Measurements from ENCODE around the gene WDR73.

WDR73 gene

GRCh38 chr15:84608707-84609284 is 45.3 kb downstream of the WDR73 start:
- Histone ChIP-seq H3K23ac (ENCODE audit: low read length) (no peak overlapping the region), H3K4me3 (ENCODE audit: low read depth, low read length) (no peak overlapping the region), H2AFZ (ENCODE audit: insufficient read depth, low read length, poor library complexity) (no peak overlapping the region), H2BK120ac (ENCODE audit: insufficient read depth, low read length, poor library complexity) (no peak overlapping the region), H3K4ac (ENCODE audit: low read depth, low read length) (no peak overlapping the region), H3K79me1 (ENCODE audit: low read length) (no peaks in the 10 kb centered on the region), H4K8ac (ENCODE audit: low read depth, low read length) (no peak overlapping the region), H4K12ac (ENCODE audit: low read depth, low read length) (no peak overlapping the region), H3K27ac (ENCODE audit: low read depth, low read length) (no peak overlapping the region), H2AK5ac (ENCODE audit: low read length) (no peak overlapping the region), H2BK5ac (ENCODE audit: low read depth, low read length, poor library complexity) (no peak overlapping the region), H2BK12ac (ENCODE audit: low read length) (no peak overlapping the region), H3K4me1 (ENCODE audit: control insufficient read depth in 1 of 2, insufficient read depth in 2 of 2, low read length in 2 of 2) (no peaks in the 10 kb centered on the region), H4K91ac (ENCODE audit: low read depth, low read length) (no peak overlapping the region), H3K79me2 (ENCODE audit: control insufficient read depth, insufficient read depth, low read length, poor library complexity) (no peaks in the 10 kb centered on the region), H3K36me3 (ENCODE audit: control insufficient read depth in 1 of 2, insufficient read depth in 2 of 2, low read length in 2 of 2) (peaks cover 25 to 37% of the 10 kb centered on the region in 2 experiments), H3K14ac (ENCODE audit: low read length) (no peak overlapping the region), H3K9ac (ENCODE audit: low read length) (no peak overlapping the region), H3K27me3 (ENCODE audit: insufficient read depth, low read length) (no peaks in the 10 kb centered on the region), H3K4me2 (ENCODE audit: low read length) (no peak overlapping the region), H3K9me3 (ENCODE audit: insufficient read depth, low read depth, low read length) (no peaks in the 10 kb centered on the region), H3K18ac (ENCODE audit: low read length) (no peak overlapping the region)
- DNase-seq: no peak
- WGBS (ENCODE audit: extremely low coverage, insufficient coverage, insufficient read length): no CpG with 5 or more reads among the region's 1 CpG

- Histone ChIP-seq H3K79me2 (ENCODE audit: control insufficient read depth, insufficient read depth, low read length, poor library complexity) (no peaks in the 10 kb centered on the region), H3K9ac (ENCODE audit: low read length) (no peak overlapping the region), H3K4me1 (ENCODE audit: control insufficient read depth in 1 of 2, insufficient read depth in 2 of 2, low read length in 2 of 2) (no peaks in the 10 kb centered on the region), H3K36me3 (ENCODE audit: control insufficient read depth in 1 of 2, insufficient read depth in 2 of 2, low read length in 2 of 2) (peaks cover 26 to 40% of the 10 kb centered on the region in 2 experiments), H2AFZ (ENCODE audit: insufficient read depth, low read length, poor library complexity) (no peak overlapping the region), H3K27ac (ENCODE audit: low read depth, low read length) (no peak overlapping the region), H3K18ac (ENCODE audit: low read length) (no peak overlapping the region), H3K23ac (ENCODE audit: low read length) (no peak overlapping the region), H4K12ac (ENCODE audit: low read depth, low read length) (no peak overlapping the region), H3K14ac (ENCODE audit: low read length) (no peak overlapping the region), H4K91ac (ENCODE audit: low read depth, low read length) (no peak overlapping the region), H3K4me2 (ENCODE audit: low read length) (no peak overlapping the region), H2BK5ac (ENCODE audit: low read depth, low read length, poor library complexity) (no peak overlapping the region), H3K4me3 (ENCODE audit: low read depth, low read length) (no peak overlapping the region), H2BK12ac (ENCODE audit: low read length) (no peak overlapping the region), H3K4ac (ENCODE audit: low read depth, low read length) (no peak overlapping the region), H2BK120ac (ENCODE audit: insufficient read depth, low read length, poor library complexity) (no peak overlapping the region), H3K9me3 (ENCODE audit: insufficient read depth, low read depth, low read length) (no peaks in the 10 kb centered on the region), H4K8ac (ENCODE audit: low read depth, low read length) (no peak overlapping the region), H3K79me1 (ENCODE audit: low read length) (no peaks in the 10 kb centered on the region), H3K27me3 (ENCODE audit: insufficient read depth, low read length) (no peaks in the 10 kb centered on the region), H2AK5ac (ENCODE audit: low read length) (no peak overlapping the region)
- no peak for DNase-seq
- WGBS (ENCODE audit: extremely low coverage, insufficient coverage, insufficient read length): no CpG with 5 or more reads among the region's 8 CpGs
These were observed 47.4 kb downstream of the WDR73 start for GRCh38 chr15:84606653-84607120.

- no peak overlapping the region for H3K9ac ChIP-seq (ENCODE audit: low read length)
- H3K4me3 ChIP-seq (ENCODE audit: low read depth, low read length): no peak overlapping the region
- H2AK5ac ChIP-seq (ENCODE audit: low read length): no peak overlapping the region
- WGBS (ENCODE audit: extremely low coverage, insufficient coverage, insufficient read length): no CpG with 5 or more reads among the region's 2 CpGs
- H2AFZ ChIP-seq (ENCODE audit: insufficient read depth, low read length, poor library complexity): no peak overlapping the region
- no peak overlapping the region for H3K14ac ChIP-seq (ENCODE audit: low read length)
- H2BK5ac ChIP-seq (ENCODE audit: low read depth, low read length, poor library complexity): no peak overlapping the region
- H2BK120ac ChIP-seq (ENCODE audit: insufficient read depth, low read length, poor library complexity): no peak overlapping the region
- H3K27ac ChIP-seq (ENCODE audit: low read depth, low read length): no peak overlapping the region
- no peaks in the 10 kb centered on the region for H3K27me3 ChIP-seq (ENCODE audit: insufficient read depth, low read length)
- no peak overlapping the region for H4K12ac ChIP-seq (ENCODE audit: low read depth, low read length)
- peaks cover 4% of the 10 kb centered on the region for H3K79me2 ChIP-seq (ENCODE audit: control insufficient read depth, insufficient read depth, low read length, poor library complexity)
- H2BK12ac ChIP-seq (ENCODE audit: low read length): no peak overlapping the region
- peaks cover 0 to under 1% of the 10 kb centered on the region in 2 experiments for H3K4me1 ChIP-seq (ENCODE audit: control insufficient read depth in 1 of 2, insufficient read depth in 2 of 2, low read length in 2 of 2)
- no peak overlapping the region for H3K4me2 ChIP-seq (ENCODE audit: low read length)
- H3K79me1 ChIP-seq (ENCODE audit: low read length): peaks cover 5% of the 10 kb centered on the region
- no peak overlapping the region for H3K23ac ChIP-seq (ENCODE audit: low read length)
- no peak overlapping the region for H4K8ac ChIP-seq (ENCODE audit: low read depth, low read length)
- H3K18ac ChIP-seq (ENCODE audit: low read length): no peak overlapping the region
- H3K36me3 ChIP-seq (ENCODE audit: control insufficient read depth in 1 of 2, insufficient read depth in 2 of 2, low read length in 2 of 2): peaks cover 26 to 40% of the 10 kb centered on the region in 2 experiments
- no peak for DNase-seq
- H4K91ac ChIP-seq (ENCODE audit: low read depth, low read length): no peak overlapping the region
- no peak overlapping the region for H3K4ac ChIP-seq (ENCODE audit: low read depth, low read length)
- H3K9me3 ChIP-seq (ENCODE audit: insufficient read depth, low read depth, low read length): no peaks in the 10 kb centered on the region
These were observed 48.6 kb downstream of the WDR73 start for GRCh38 chr15:84605554-84605882.

GRCh38 chr15:84604826-84605553 is 49.1 kb downstream of the WDR73 start:
- Histone ChIP-seq H3K18ac (ENCODE audit: low read length) (no peak overlapping the region), H3K27me3 (ENCODE audit: insufficient read depth, low read length) (no peaks in the 10 kb centered on the region), H2BK5ac (ENCODE audit: low read depth, low read length, poor library complexity) (no peak overlapping the region), H4K91ac (ENCODE audit: low read depth, low read length) (no peak overlapping the region), H3K4me1 (ENCODE audit: control insufficient read depth in 1 of 2, insufficient read depth in 2 of 2, low read length in 2 of 2) (peaks cover 3% of the 10 kb centered on the region in 2 experiments), H3K9ac (ENCODE audit: low read length) (no peak overlapping the region), H3K9me3 (ENCODE audit: insufficient read depth, low read depth, low read length) (no peaks in the 10 kb centered on the region), H3K4me3 (ENCODE audit: low read depth, low read length) (no peak overlapping the region), H3K14ac (ENCODE audit: low read length) (no peak overlapping the region), H2BK120ac (ENCODE audit: insufficient read depth, low read length, poor library complexity) (no peak overlapping the region), H2BK12ac (ENCODE audit: low read length) (no peak overlapping the region), H3K79me2 (ENCODE audit: control insufficient read depth, insufficient read depth, low read length, poor library complexity) (peaks cover 4% of the 10 kb centered on the region), H3K27ac (ENCODE audit: low read depth, low read length) (no peak overlapping the region), H2AFZ (ENCODE audit: insufficient read depth, low read length, poor library complexity) (no peak overlapping the region), H3K23ac (ENCODE audit: low read length) (no peak overlapping the region), H3K79me1 (ENCODE audit: low read length) (peaks cover 5% of the 10 kb centered on the region), H2AK5ac (ENCODE audit: low read length) (no peak overlapping the region), H3K4ac (ENCODE audit: low read depth, low read length) (no peak overlapping the region), H4K8ac (ENCODE audit: low read depth, low read length) (no peak overlapping the region), H3K36me3 (ENCODE audit: control insufficient read depth in 1 of 2, insufficient read depth in 2 of 2, low read length in 2 of 2) (peaks cover 26 to 40% of the 10 kb centered on the region in 2 experiments), H3K4me2 (ENCODE audit: low read length) (no peak overlapping the region), H4K12ac (ENCODE audit: low read depth, low read length) (no peak overlapping the region)
- no peak for DNase-seq
- no CpG with 5 or more reads among the region's 19 CpGs for WGBS (ENCODE audit: extremely low coverage, insufficient coverage, insufficient read length)
